ENCODE measurements around the gene IFNA5.

The IFNA5 gene

GRCh38 chr9:21289848-21290247, 15.3 kb downstream of the IFNA5 start:
- DNase-seq, result no peak

GRCh38 chr9:21287280-21287679, 17.8 kb downstream of the IFNA5 start:
- no peak for DNase-seq

- no peak for DNase-seq
Observed at GRCh38 chr9:21286659-21287058, 18.5 kb downstream of the IFNA5 start.

- no peak for DNase-seq
Observed at GRCh38 chr9:21286099-21286498, 19.0 kb downstream of the IFNA5 start.

GRCh38 chr9:21281275-21281674, 23.8 kb downstream of the IFNA5 start:
- no peak for DNase-seq

GRCh38 chr9:21268347-21268657, 36.8 kb downstream of the IFNA5 start:
- no peak for DNase-seq

- DNase-seq, result no peak
Observed at GRCh38 chr9:21267485-21268346, 37.4 kb downstream of the IFNA5 start.

GRCh38 chr9:21266733-21267484, 38.2 kb downstream of the IFNA5 start:
- DNase-seq, result no peak

GRCh38 chr9:21265421-21266189, 39.5 kb downstream of the IFNA5 start:
- DNase-seq, result no peak

GRCh38 chr9:21255538-21256212, 49.4 kb downstream of the IFNA5 start:
- no peak for DNase-seq

Data from activated CD4-positive, CD25-positive, alpha-beta regulatory T cell (primary cell).